GM12892 (cell line): ENCODE measurements around the gene NAA80.
A peak's percentile ranks its signal among the peaks of the same experiment; 100 is the strongest.

Experiments used
- DNase-seq: peaks from one replicate; pipeline ENCODE4 v3.0.0; 2011; ENCODE audit not compliant: insufficient read length
- FAIRE-seq: peaks from 2 replicates; lab custom pipeline; 2011; peaks lifted over from hg19 to GRCh38; lab: Jason Lieb, UNC
- POLR2A ChIP-seq: IDR thresholded peaks from 2 replicates; pipeline ENCODE4 v1.6.1; 2011; ENCODE audit warnings: low read depth, low read length, control low read depth
- POLR2AphosphoS5 ChIP-seq: IDR thresholded peaks from 2 replicates; pipeline ENCODE4 v1.6.1; 2011; ENCODE audit warnings: low read depth, low read length, control low read depth
- TAF1 ChIP-seq: IDR thresholded peaks from 2 replicates; pipeline ENCODE4 v1.6.1; 2011; ENCODE audit warnings: low read depth, mild to moderate bottlenecking, control low read depth, low read length, borderline replicate concordance

Gene NAA80

GRCh38 chr3:50261505-50261904, 37.7 kb downstream of the NAA80 start:
- no peak for DNase-seq
- no peak for FAIRE-seq

GRCh38 chr3:50260942-50261441, 38.2 kb downstream of the NAA80 start:
- DNase-seq (no peak), FAIRE-seq (no peak)
- TF ChIP-seq POLR2A: no peak
- TF ChIP-seq TAF1: no peak
- no peak for TF ChIP-seq POLR2AphosphoS5

More at GRCh38 chr3:50261505-50261904, 37.7 kb downstream of the NAA80 start:
- TF ChIP-seq POLR2A (no peak), POLR2AphosphoS5 (no peak), TAF1 (no peak)

DNA sequence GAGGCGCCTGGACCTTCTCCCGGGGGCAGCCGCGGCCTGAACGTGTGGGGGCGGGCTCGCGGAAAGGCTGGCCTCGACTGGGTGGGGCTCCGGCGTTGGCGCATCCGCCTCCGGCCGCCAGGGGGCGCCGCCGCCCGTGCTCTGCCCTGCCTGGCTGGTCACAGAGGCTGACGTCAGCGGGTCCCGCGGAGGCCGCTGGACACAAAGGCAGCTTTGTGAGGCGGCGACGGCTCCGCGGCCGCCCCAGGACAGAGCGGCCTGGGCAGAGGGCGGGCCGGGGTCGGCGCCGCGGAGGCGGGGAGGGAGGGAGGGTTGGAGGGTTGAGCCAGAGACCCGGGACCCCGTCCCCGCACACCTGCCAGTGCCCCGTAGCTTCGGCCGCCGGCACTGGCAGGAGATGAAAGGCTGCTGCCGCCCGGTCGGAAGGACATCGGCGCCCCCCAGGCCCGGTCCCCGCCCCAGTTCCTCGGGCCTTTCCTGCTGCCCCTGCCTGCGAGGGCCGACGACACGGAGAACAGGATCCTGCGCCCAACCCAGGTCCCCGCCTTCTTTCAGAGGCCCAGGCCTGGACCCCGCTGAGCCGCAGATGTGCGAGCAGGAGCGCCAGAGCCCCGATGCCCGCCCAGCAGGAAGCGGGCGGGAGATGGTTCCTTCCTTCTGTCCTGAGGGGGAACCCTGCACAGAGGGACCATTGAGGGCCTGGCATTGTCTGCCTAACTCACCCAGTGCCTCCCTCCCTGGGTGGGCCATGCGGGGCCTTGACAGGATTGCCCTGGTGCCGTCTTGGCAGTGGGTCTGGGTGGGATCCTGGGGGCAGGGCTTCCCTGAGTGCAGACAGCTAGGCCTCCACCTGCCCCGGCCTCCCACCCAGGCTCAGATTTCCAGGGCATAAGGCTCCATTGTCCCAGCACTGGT, 38.9 kb downstream of the NAA80 start:
- peak; percentile 100 for DNase-seq
- peak; percentile 97 for FAIRE-seq
- TF ChIP-seq POLR2A (peak; percentile 71; the same call in 1 of the 2 replicates), POLR2AphosphoS5 (no peak; the same call in none of the 2 replicates)

GRCh38 chr3:50259432-50260026, 39.7 kb downstream of the NAA80 start:
- no peak for FAIRE-seq
- DNase-seq: no peak
- TF ChIP-seq POLR2A (no peak), TAF1 (no peak), POLR2AphosphoS5 (no peak)

DNA sequence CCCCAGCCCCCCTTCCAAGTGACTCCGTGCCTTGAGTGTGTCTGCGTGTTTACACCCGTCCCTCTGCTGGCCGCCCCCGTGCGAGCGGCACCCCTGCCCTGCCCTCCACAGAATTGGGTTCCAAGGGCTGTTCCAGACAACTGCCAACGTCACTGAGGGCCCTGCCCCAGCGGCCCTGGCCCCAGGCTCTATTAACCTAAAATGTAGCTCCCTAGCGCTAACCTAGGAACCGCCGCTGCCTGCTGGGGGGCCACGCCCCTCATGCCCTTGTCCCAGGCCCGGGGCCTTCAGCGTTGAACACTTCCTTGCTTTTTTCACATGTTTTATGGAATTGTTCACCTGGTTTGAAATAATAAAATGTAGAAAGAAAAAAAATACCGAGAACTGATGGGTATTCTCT, 40.2 kb downstream of the NAA80 start:
- TF ChIP-seq TAF1 (no peak), POLR2AphosphoS5 (no peak), POLR2A (no peak)
- DNase-seq: no peak
- no peak for FAIRE-seq

- DNase-seq: no peak
- no peak for FAIRE-seq
- TF ChIP-seq POLR2AphosphoS5 (no peak), TAF1 (no peak), POLR2A (no peak)
Observed at GRCh38 chr3:50258029-50258680, 41.0 kb downstream of the NAA80 start.

DNA sequence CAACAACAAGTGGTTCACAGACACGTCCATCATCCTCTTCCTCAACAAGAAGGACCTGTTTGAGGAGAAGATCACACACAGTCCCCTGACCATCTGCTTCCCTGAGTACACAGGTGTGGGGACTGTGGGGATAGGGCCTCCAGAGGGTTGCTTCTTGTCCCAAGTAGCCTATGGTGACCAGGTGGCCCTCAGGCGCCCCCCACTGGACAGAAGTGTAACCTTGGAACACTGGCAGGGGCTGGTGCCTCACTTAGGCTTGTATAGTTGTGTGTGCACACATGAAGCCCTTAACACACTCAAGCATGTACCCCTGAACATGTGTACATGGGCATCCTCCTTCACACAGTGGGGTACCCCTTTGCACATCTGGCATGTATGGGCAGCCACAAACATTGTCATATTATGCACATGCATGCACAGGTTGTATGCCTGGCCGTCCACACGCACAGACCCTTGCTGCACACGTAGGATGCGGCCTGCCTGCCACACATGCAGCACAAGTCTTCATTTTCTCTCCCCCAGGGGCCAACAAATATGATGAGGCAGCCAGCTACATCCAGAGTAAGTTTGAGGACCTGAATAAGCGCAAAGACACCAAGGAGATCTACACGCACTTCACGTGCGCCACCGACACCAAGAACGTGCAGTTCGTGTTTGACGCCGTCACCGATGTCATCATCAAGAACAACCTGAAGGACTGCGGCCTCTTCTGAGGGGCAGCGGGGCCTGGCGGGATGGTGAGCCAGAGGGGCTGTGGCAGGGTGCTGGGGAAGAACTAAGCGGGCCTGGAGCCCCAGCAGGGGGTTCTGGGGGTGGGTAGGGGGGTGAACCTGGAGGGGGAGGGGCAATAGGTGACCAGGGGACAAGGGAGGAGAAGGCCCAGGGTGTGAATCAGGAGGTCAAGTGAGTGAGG, 42.0 kb downstream of the NAA80 start:
- TF ChIP-seq POLR2AphosphoS5 (no peak), POLR2A (no peak), TAF1 (no peak)
- no peak for FAIRE-seq
- no peak for DNase-seq

DNA sequence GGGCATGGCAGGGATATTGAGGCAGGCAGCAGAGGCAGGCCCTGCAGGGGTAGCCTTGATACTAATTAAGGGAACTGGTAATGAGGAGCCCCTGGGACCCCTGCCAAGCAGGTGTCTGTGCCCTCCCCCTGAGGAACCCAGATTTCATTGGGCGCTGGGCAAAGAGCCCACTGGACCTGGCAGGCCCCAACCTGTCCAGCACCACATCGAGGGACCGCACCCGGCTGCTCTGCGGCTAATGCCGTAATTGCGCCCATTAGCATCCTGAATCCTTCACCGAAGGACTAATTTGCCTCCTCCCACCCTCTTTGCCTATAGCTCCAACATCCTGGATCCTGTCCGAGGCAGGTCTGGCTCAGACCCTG, 44.0 kb downstream of the NAA80 start:
- TF ChIP-seq TAF1: no peak
- TF ChIP-seq POLR2A: no peak
- no peak for TF ChIP-seq POLR2AphosphoS5
- FAIRE-seq (no peak), DNase-seq (no peak)

DNA sequence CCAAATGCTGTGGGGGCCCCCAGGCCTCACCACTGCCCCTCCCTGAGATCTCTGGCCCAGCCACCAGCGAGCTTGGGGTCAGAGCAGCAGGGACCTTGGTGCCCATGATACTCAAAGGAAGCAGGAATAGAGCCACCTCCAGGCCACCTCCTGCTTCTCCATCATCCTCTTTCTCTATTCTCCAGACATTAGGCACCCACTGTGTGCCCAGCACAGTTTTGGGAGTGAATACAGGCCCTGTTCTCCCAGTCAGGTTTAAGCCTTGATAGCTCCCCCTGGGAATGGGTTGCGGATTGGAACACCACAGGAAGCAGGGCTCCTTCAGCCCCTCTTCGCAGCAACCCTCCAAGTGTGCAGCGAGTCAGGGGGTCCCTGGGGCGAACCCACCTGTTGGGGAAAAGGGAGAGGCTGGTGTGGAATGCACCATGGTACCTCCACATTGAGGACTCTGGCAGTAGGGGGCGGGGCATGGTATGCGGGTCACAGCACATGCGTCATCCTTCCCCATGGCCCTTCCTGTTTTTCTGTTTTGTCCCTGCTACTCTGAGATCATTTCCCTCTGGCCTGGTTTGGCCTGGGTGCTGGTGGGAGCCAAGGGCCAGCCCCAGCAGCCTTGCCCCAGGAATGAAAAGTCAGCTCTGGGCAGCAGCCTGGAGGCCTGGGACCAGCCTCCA, 44.5 kb downstream of the NAA80 start:
- no peak for FAIRE-seq
- DNase-seq: no peak
- TF ChIP-seq TAF1: no peak
- no peak for TF ChIP-seq POLR2A

DNA sequence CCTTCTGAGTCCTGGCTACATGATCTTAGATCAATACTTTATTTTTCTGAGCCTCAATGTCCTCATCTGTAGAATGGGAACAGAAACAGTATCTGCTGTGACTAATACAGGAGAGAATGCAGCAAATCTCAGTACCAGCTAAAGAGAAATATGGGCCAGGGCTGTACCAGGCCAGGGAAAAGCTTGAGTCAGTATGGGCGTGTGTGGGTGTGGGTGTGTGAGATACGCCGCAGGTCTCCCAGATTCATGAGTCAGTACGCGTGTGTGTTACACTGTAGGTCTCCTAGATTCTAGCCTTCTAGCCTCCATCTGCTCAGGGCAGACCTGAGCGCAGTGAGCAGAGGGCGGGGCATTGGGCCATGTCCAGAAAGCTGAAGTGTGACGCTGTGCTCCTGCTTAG, 48.0 kb downstream of the NAA80 start:
- TF ChIP-seq POLR2AphosphoS5 (no peak), TAF1 (no peak), POLR2A (no peak)
- no peak for DNase-seq
- FAIRE-seq: no peak
